Activated effector memory CD4-positive, alpha-beta T cell treated with Interleukin-2 at 50 U/mL for 16 hours (primary cell): ENCODE data around the gene PPP1R15A.
"Not testable (repeated sequence)": the region's sequence is repeated elsewhere in the genome, so short reads cannot be mapped to it uniquely, and the experiment has no call there.

Experiments
- DNase-seq: peaks from one replicate; pipeline ENCODE4 v3.0.0-alpha.2; 2020

PPP1R15A gene

GRCh38 chr19:48881741-48882657 is 9.8 kb downstream of the PPP1R15A start:
- DNase-seq, result no peak

GRCh38 chr19:48883726-48884125 is 11.5 kb downstream of the PPP1R15A start:
- DNase-seq, result no peak

DNA sequence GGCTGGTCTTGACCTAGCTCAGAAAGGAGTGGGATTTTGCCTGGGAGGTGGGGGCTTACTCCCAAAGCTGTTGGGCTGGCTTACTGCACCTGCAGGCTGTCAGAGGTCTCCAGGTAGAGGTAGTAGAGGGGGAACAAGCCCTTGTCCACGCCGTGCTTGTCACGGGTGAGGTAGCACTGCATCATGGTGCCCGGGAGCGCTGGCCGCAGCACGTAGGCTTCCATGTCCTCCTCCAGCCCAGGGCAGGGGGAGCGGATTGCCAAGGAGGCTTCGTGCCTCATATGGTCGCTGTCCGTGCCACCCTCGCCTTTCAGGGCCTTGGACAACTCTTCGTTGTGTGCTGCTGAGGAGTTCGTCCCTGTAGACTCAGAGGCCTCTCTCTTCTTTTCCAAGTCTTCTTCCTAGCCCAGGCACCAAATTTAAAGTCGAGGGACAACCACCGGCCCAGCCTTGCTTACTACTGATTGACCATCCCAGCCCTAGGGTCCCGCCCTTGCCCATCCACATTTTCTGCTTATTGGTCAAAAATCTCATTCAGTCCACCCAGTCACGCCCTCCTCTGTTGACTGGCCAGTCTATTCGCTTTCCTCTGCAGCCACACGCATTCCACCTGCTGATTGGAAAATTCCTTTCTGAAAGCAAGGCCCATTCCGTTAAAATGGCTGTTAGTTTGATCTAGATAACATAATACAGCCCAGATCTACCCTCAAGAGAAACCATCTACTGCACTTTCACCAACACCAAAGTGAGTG is 15.8 kb downstream of the PPP1R15A start:
- DNase-seq, result no peak

GRCh38 chr19:48889496-48889895 is 17.3 kb downstream of the PPP1R15A start:
- not testable (repeated sequence) for DNase-seq

DNA sequence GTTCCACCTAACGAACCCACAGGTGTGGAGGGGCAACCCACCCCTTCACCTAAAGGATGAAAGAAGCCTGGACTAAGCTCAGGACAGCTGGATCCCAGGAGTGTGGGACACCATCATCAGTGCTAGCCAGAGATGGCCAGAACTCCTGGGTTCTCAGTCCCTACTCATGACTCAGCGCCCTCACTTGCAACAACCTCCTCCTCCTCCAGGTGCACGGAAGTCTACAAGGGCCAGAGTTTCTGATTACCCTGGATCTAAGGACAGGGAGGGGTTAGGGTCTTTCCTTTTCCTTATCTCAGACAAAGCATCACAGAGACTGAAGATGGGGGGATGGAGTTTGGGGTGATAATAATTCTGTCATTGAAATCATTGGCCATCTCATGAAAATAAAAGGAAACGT is 18.3 kb downstream of the PPP1R15A start:
- no peak for DNase-seq

DNA sequence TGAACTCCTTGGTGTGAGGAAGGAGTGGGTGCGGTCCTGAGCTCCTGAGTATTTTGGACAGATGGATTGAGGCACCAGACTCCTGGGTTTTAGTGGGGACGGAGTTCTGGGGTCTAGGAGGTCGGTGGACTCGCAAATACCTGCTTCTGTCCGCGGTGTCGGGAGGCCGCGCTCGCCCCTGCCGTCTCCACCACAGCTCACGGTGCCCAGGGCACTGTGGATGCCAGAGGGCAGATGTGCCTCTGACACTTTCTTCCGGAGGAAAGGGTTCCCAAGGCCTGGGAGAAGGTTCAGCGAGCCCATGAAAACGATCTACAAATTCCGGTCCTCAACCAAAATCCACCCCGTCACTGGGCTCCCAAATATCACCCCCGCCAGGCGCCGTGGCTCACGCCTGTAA is 23.0 kb downstream of the PPP1R15A start:
- DNase-seq, result no peak

DNA sequence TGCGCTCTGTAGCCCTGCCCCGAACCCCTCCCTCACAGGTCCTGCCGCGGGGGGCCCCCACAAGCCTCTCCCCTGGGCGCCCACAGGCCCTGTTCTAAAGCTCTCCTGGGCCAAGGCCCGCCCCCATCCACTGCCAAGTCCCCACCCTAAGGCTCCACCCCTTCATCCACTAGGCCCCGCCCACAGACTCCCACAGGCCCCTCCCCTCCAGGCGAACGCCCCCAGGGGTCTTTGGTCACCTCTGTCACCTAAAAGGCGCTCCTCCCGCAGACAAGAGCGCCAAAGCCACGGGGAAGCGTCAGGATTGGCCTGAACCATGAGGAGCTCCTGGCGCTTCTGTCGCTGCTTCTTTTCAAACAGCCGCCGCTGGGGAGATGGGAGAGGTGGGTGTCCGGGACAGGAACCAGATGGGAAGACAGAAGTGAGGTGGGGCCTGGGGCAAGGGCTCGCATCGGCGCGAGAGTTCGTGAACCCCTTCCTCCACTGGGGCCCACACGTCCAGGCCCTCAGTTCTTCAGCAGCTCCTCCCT is 24.0 kb downstream of the PPP1R15A start:
- DNase-seq, result no peak

- no peak for DNase-seq
Measured at GRCh38 chr19:48897181-48897580, 25.0 kb downstream of the PPP1R15A start.

- not testable (repeated sequence) for DNase-seq
Measured at GRCh38 chr19:48899386-48899749, 27.1 kb downstream of the PPP1R15A start.

- peak; percentile 98 for DNase-seq
Measured at GRCh38 chr19:48899781-48900476, 27.7 kb downstream of the PPP1R15A start, which contains the start of gene NUCB1. Gene NUCB1, plus strand, starts transcription at chr19:48900312. Its CDS starts 485 bp downstream, at chr19:48900797.

DNA sequence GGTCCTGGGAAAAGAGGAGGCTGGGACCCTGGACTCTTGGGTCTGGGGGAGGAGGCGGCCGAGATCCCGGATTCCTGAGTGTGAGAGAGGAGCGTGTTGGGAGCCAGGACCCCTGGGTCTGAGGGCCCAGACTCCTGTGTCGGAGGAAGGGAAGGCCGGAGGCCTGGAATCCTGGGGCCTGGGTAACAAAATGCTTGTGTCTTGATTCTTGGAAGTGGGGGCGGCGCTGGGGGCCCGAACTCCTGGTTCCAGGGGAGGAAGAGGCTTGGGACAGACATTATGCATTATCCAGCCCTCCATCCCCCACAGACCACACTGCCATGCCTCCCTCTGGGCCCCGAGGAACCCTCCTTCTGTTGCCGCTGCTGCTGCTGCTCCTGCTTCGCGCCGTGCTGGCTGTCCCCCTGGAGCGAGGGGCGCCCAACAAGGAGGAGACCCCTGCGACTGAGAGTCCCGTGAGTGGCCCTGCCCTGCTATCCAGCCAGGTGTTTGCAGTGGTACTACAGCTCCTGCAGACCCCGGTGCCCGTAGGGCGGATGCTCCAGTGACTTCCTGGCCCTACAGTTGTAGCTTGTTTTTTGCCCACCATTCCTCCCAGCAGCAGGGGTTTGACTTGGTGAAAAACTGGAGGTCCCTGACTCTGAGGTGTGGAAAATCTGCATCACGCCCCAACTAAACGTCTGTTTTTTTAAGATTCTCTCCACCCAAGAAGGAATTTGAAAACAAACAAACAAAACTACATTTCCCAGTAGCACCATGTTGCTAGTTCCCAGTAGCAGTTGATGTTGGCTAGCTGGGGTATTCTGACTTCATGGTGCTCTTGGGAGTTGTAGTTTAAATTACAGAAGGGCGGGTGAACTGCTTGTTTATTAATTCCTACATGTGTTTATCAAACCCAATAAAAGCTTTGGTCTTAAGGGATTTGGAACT is 28.5 kb downstream of the PPP1R15A start:
- DNase-seq, result no peak

DNA sequence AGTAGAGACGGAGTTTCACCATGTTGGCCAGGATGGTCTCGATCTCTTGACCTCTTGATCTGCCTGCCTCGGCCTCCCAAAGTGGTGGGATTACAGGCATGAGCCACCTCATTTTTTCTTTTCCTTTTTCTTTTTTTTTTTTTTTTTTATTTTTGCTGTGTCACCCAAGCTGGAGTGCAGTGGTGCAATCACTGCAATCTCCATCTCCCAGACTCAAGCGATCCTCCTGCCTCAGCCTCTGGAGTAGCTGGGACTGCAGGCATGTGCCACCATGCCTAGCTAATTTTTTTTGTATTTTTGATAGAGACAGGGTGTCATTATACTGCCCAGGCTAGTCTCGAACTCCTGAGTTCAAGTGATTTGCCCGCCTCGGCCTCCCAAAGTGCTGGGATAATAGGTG is 30.1 kb downstream of the PPP1R15A start:
- DNase-seq, result not testable (repeated sequence)

DNA sequence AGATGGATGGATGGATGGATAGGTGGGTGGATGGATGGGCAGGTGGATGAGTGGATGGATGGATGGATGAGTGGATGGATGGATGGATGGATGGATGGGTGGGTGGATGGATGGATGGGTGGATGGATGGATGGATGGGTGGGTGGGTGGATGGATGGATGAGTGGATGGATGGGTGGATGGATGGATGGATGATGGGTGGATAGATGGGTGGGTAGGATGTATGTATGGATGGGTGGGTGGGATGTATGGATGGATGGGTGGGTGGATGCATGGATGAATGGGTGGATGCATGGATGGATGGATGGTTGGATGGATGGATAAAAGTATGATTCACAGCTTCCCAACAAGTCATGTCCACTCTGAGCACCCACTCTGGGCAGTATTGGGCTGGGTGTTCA is 31.6 kb downstream of the PPP1R15A start:
- DNase-seq, result not testable (repeated sequence)

DNA sequence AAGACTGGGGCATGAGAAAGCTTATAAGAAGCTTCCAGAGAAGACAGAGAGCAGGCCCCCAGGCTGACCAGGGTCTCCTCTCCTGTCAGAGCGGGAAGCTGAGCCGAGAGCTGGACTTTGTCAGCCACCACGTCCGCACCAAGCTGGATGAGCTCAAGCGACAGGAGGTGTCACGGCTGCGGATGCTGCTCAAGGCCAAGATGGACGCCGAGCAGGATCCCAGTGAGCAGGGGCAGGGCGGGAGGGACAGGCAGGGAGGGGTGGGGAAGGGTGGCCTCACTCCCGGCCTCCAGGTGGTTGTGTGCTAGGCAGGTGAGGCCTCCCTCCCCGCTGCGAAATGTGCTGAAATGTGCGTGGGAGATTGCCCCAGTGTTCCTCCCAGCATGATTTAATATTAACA is 33.4 kb downstream of the PPP1R15A start:
- DNase-seq, result no peak

GRCh38 chr19:48906324-48906723 is 34.1 kb downstream of the PPP1R15A start:
- DNase-seq, result no peak

GRCh38 chr19:48907671-48908070 is 35.5 kb downstream of the PPP1R15A start:
- no peak for DNase-seq

DNA sequence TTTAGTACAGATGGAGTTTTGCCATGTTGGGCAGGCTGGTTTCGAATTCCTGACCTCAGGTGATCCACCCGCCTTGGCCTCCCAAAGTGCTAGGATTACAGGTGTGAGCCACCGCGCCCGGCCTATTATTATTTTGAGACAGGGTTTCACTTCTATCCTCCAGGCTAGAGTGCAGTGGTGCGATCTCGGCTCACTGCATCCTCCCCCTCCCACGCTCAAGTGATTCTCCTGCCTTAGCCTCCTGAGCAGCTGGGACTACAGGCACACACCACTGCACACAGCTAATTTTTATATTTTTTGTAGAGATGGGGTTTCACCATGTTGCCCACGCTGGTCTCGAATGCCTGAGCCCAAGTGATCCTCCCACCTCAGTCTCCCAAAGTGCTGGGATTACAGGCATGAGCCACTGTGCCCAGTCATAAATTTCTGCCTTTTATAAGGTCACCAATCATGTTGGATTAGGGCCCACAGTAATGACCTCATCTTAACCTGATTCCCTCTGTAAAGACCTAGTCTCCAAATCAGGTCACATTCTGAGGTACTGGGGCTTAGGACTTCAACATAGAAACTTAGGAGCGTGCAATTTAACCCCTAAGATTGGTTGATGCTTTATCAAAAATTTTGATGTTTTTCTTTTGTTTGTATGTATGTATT is 37.3 kb downstream of the PPP1R15A start:
- not testable (repeated sequence) for DNase-seq

GRCh38 chr19:48910803-48911202 is 38.6 kb downstream of the PPP1R15A start:
- DNase-seq, result no peak

DNA sequence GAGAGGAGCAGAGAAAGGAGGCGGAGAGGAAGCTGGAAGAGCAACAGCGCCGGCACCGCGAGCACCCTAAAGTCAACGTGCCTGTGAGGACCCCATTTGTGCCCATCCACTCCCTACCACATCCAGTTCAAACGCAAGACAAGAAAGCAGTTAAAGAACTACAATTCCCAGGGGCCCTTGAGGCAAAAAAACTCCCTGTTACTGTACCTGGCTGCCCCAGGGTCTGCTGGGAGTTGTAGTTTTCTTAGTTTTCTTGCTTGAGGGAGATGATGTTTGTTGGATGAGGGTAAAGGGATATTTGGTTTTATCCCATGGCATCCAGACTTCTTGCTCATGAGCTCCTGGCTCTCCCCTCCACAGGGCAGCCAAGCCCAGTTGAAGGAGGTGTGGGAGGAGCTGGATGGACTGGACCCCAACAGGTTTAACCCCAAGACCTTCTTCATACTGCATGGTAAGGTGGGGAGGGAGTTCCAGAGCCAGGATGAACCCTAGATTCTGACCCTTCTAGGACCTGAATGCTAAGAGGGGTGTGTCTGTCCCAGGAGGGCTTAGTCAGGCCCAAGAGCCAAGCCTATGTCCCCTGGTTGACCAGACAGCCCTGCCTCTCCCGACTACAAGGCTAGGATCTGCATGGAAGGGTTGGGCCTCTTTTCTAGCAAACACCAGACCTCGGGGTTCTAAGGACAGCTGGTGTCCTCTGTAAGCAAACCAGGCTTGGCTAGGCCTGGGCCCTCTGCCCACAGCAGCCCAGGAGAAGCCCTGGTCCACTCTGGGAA is 41.1 kb downstream of the PPP1R15A start:
- DNase-seq, result no peak

GRCh38 chr19:48914181-48914580 is 42.0 kb downstream of the PPP1R15A start:
- DNase-seq, result no peak

DNA sequence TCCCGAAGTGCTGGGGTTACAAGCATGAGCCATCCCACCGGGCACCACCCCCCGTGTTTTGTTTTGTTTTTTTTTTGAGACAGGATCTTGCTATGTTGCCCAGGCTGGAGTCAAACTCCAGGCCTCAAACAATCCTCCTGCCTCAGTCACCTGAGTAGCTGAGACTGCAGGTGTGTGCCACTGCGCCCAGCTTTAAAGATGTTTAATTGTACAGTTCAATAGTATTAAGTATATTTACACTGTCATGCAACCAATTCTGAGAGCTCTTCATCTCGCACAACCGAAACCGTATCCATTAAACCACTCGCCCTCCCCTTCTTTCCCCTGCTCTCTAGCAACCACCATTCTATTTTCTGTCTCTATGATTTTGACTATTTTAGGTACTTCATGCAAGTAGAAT is 43.5 kb downstream of the PPP1R15A start:
- no peak for DNase-seq
